OCI-LY1 (cell line): ENCODE measurements around the gene SUPT3H.

Experiments used
- H2AFZ ChIP-seq: fragments of 200-600 bp; sonication (generic), shearing (Covaris generic); 2 replicates; pipeline ENCODE4 v1.6.0; 2014; ENCODE audit warnings: antibody characterized with exemption, mild to moderate bottlenecking, low read length
- H3F3A ChIP-seq: fragments of 200-600 bp; sonication (generic), shearing (Covaris generic); 2 replicates; pipeline ENCODE4 v1.6.0; 2014; ENCODE audit warnings: mild to moderate bottlenecking, antibody characterized with exemption, low read length, moderate library complexity; ENCODE audit not compliant: insufficient read depth
- H3K27ac ChIP-seq: fragments of 200-600 bp; sonication (generic); 2 replicates; pipeline ENCODE4 v1.5.1; 2014; ENCODE audit warnings: low read length, mixed run types, mild to moderate bottlenecking, low read depth; ENCODE audit not compliant: poor library complexity, severe bottlenecking
- H3K27me3 ChIP-seq: fragments of 200-600 bp; sonication (generic); 2 replicates; pipeline ENCODE4 v1.6.0; 2014; ENCODE audit warnings: antibody characterized with exemption, mild to moderate bottlenecking, low read length, moderate library complexity; ENCODE audit not compliant: insufficient read depth
- H3K36me3 ChIP-seq: fragments of 200-600 bp; sonication (generic); 2 replicates; pipeline ENCODE4 v1.6.1; 2014; ENCODE audit warnings: mild to moderate bottlenecking, antibody characterized with exemption, low read length, moderate library complexity, mixed read lengths; ENCODE audit not compliant: insufficient read depth
- H3K4me1 ChIP-seq: fragments of 200-600 bp; sonication (generic); 2 replicates; pipeline ENCODE4 v1.5.1; 2014; ENCODE audit warnings: mild to moderate bottlenecking, low read length, moderate library complexity; ENCODE audit not compliant: insufficient read depth, severe bottlenecking
- H3K4me2 ChIP-seq: fragments of 200-600 bp; sonication (generic), shearing (Covaris generic); 2 replicates; pipeline ENCODE4 v1.6.1; 2014; ENCODE audit warnings: low read length
- H3K4me3 ChIP-seq: fragments of 200-600 bp; sonication (generic); 2 replicates; pipeline ENCODE4 v1.5.1; 2014; ENCODE audit warnings: low read length, low read depth, mild to moderate bottlenecking, mixed read lengths; ENCODE audit not compliant: poor library complexity, severe bottlenecking
- H3K79me2 ChIP-seq: fragments of 200-600 bp; shearing (Covaris generic); 2 replicates; pipeline ENCODE4 v1.6.1; 2016; ENCODE audit warnings: mixed run types, low read length, mixed read lengths; ENCODE audit not compliant: insufficient read depth
- H3K9ac ChIP-seq: fragments of 200-600 bp; sonication (generic), shearing (Covaris generic); 2 replicates; pipeline ENCODE4 v1.6.1; 2014; ENCODE audit warnings: mild to moderate bottlenecking, low read length, mixed read lengths
- H3K9me2 ChIP-seq: fragments of 200-600 bp; sonication (generic), shearing (Covaris generic); 2 replicates; pipeline ENCODE4 v1.6.1; 2014; ENCODE audit warnings: low read depth, mild to moderate bottlenecking, low read length, mixed read lengths
- H3K9me3 ChIP-seq: fragments of 200-600 bp; shearing (Covaris generic); 2 replicates; pipeline ENCODE4 v1.6.1; 2014; ENCODE audit warnings: low read length, mixed read lengths
- H4K20me1 ChIP-seq: fragments of 200-600 bp; sonication (generic), shearing (Covaris generic); 2 replicates; pipeline ENCODE4 v1.6.0; 2016; ENCODE audit warnings: mild to moderate bottlenecking, low read length; ENCODE audit not compliant: insufficient read depth
- CTCF ChIP-seq: fragments of 200-600 bp; sonication (generic), shearing (Covaris generic); IDR thresholded peaks from 2 replicates; pipeline ENCODE4 v1.5.1; 2017; ENCODE audit warnings: mild to moderate bottlenecking, antibody characterized with exemption, low read length, moderate library complexity, mixed read lengths
- EZH2 ChIP-seq: fragments of 200-600 bp; sonication (generic), shearing (Covaris generic); IDR thresholded peaks from 2 replicates; pipeline ENCODE4 v1.8.0; 2017; ENCODE audit warnings: borderline replicate concordance, mixed run types, mild to moderate bottlenecking, antibody characterized with exemption, low read length, moderate library complexity, mixed read lengths

SUPT3H gene

GRCh38 chr6:45382391-45382790 lies 4.7 kb upstream of the SUPT3H start:
- no peaks in the 10 kb centered on the region for H3K9me2 ChIP-seq
- H3K27ac ChIP-seq: no peak overlapping the region
- no peak for TF ChIP-seq CTCF
- TF ChIP-seq EZH2: no peak
- no peak overlapping the region for H2AFZ ChIP-seq
- H3K36me3 ChIP-seq: no peaks in the 10 kb centered on the region
- H4K20me1 ChIP-seq: no peaks in the 10 kb centered on the region
- no peaks in the 10 kb centered on the region for H3K27me3 ChIP-seq
- H3K9ac ChIP-seq: no peak overlapping the region
- H3K9me3 ChIP-seq: no peaks in the 10 kb centered on the region
- H3K4me1 ChIP-seq: peaks cover 12% of the 10 kb centered on the region
- H3F3A ChIP-seq: no peaks in the 10 kb centered on the region
- no peaks in the 10 kb centered on the region for H3K79me2 ChIP-seq
- H3K4me2 ChIP-seq: no peak overlapping the region
- H3K4me3 ChIP-seq: no peak overlapping the region

- Histone ChIP-seq H3K9me2 (no peaks in the 10 kb centered on the region), H3K4me1 (peaks cover 17% of the 10 kb centered on the region), H3K27ac (no peak overlapping the region), H3K79me2 (no peaks in the 10 kb centered on the region), H4K20me1 (no peaks in the 10 kb centered on the region), H3K9ac (peak overlapping the region; percentile 85), H3K4me2 (peak overlapping the region; percentile 73), H3F3A (no peaks in the 10 kb centered on the region), H2AFZ (peak overlapping the region; percentile 26; the same call in 1 of the 2 replicates), H3K36me3 (no peaks in the 10 kb centered on the region), H3K9me3 (no peaks in the 10 kb centered on the region), H3K4me3 (peak overlapping the region; percentile 75), H3K27me3 (no peaks in the 10 kb centered on the region)
- TF ChIP-seq EZH2 (no peak), CTCF (no peak)
Observed at GRCh38 chr6:45378334-45378926, 696 bp upstream of the SUPT3H start.

GRCh38 chr6:45377043-45377553 lies 636 bp downstream of the SUPT3H start:
- Histone ChIP-seq H3K9me2 (no peaks in the 10 kb centered on the region), H3K27ac (no peak overlapping the region), H3K4me1 (peaks cover 17% of the 10 kb centered on the region), H2AFZ (peak overlapping the region; percentile 29), H3F3A (no peaks in the 10 kb centered on the region), H3K9me3 (no peaks in the 10 kb centered on the region), H3K9ac (peak overlapping the region; percentile 85), H4K20me1 (no peaks in the 10 kb centered on the region), H3K36me3 (no peaks in the 10 kb centered on the region), H3K4me3 (peak overlapping the region; percentile 75), H3K27me3 (no peaks in the 10 kb centered on the region), H3K79me2 (no peaks in the 10 kb centered on the region), H3K4me2 (peak overlapping the region; percentile 73)
- no peak for TF ChIP-seq CTCF
- TF ChIP-seq EZH2: no peak
